Measurements from ENCODE around the gene PKN2. TPM values are rescaled to one million over a fixed set of nuclear protein-coding genes. Genes with fewer than 3 reads are reported as not detected.

PKN2 gene
- total and polyA plus RNA-seq, 2 experiments from 2014 or later: 22.5 to 27.6 TPM

- H3K4me1 ChIP-seq (ENCODE audit: low read depth): no peaks in the 10 kb centered on the region
- no peaks in the 10 kb centered on the region for H3K36me3 ChIP-seq
- H3K9me3 ChIP-seq (ENCODE audit: low read depth): no peaks in the 10 kb centered on the region
- H3K27ac ChIP-seq: peak overlapping the region; percentile 23
- peak in 1 of 2 donors; percentile 88 for DNase-seq (ENCODE audit: low read depth in 1 of 2, low spot score in 1 of 2)
- no peaks in the 10 kb centered on the region for H3K27me3 ChIP-seq
- no peak for TF ChIP-seq CTCF (IDR thresholded peaks at IDR 0.05; ENCODE audit: low read depth, low read length)
- no peak overlapping the region for H3K4me3 ChIP-seq
These were observed 47.6 kb downstream of the PKN2 start for GRCh38 chr1:88731475-88732269.

- H3K4me3 ChIP-seq: no peak overlapping the region
These were observed 51.3 kb downstream of the PKN2 start for GRCh38 chr1:88735382-88735781.

GRCh38 chr1:88735909-88736308 lies 51.8 kb downstream of the PKN2 start:
- Histone ChIP-seq H3K9me3 (ENCODE audit: low read depth) (no peaks in the 10 kb centered on the region), H3K27me3 (no peaks in the 10 kb centered on the region), H3K36me3 (no peaks in the 10 kb centered on the region), H3K27ac (no peak overlapping the region), H3K4me3 (no peak overlapping the region), H3K4me1 (ENCODE audit: low read depth) (peaks cover 8% of the 10 kb centered on the region)
- no peak for TF ChIP-seq CTCF (IDR thresholded peaks at IDR 0.05; ENCODE audit: low read depth, low read length)
- DNase-seq (ENCODE audit: low read depth in 1 of 2, low spot score in 1 of 2): no peak

More at GRCh38 chr1:88735382-88735781, 51.3 kb downstream of the PKN2 start:
- no peak for DNase-seq (ENCODE audit: low read depth in 1 of 2, low spot score in 1 of 2)
- H3K9me3 ChIP-seq (ENCODE audit: low read depth): no peaks in the 10 kb centered on the region
- H3K4me1 ChIP-seq (ENCODE audit: low read depth): peaks cover 8% of the 10 kb centered on the region
- H3K36me3 ChIP-seq: no peaks in the 10 kb centered on the region
- no peak overlapping the region for H3K27ac ChIP-seq
- no peak for TF ChIP-seq CTCF (IDR thresholded peaks at IDR 0.05; ENCODE audit: low read depth, low read length)
- no peaks in the 10 kb centered on the region for H3K27me3 ChIP-seq

GRCh38 chr1:88736633-88737248 lies 52.7 kb downstream of the PKN2 start:
- TF ChIP-seq CTCF (IDR thresholded peaks at IDR 0.05; ENCODE audit: low read depth, low read length): peak; percentile 77
- Histone ChIP-seq H3K9me3 (ENCODE audit: low read depth) (no peaks in the 10 kb centered on the region), H3K4me1 (ENCODE audit: low read depth) (peaks cover 8% of the 10 kb centered on the region), H3K27me3 (no peaks in the 10 kb centered on the region), H3K4me3 (no peak overlapping the region), H3K27ac (no peak overlapping the region), H3K36me3 (no peaks in the 10 kb centered on the region)
- DNase-seq (ENCODE audit: low read depth in 1 of 2, low spot score in 1 of 2): peak in 1 of 2 donors; percentile 68

GRCh38 chr1:88737338-88737927 lies 53.4 kb downstream of the PKN2 start:
- Histone ChIP-seq H3K9me3 (ENCODE audit: low read depth) (no peaks in the 10 kb centered on the region), H3K4me3 (no peak overlapping the region), H3K27ac (peak overlapping the region; percentile 1), H3K36me3 (peaks cover 4% of the 10 kb centered on the region), H3K27me3 (no peaks in the 10 kb centered on the region), H3K4me1 (ENCODE audit: low read depth) (peaks cover 14% of the 10 kb centered on the region)
- TF ChIP-seq CTCF (IDR thresholded peaks at IDR 0.05; ENCODE audit: low read depth, low read length): no peak
- DNase-seq (ENCODE audit: low read depth in 1 of 2, low spot score in 1 of 2): no peak

All from cardiac muscle cell (in vitro differentiated cells and primary cell).